ENCODE data around the gene PIWIL1. TPM values are rescaled to one million over a fixed set of nuclear protein-coding genes. Genes with fewer than 3 reads are reported as not detected.

The PIWIL1 gene
- polyA plus RNA-seq (ENCODE audit: insufficient read length in 4 of 4): 1 to 10 TPM in 1 of 4 donors, under 1 TPM in 3; 0.20 to 1.8 (median 0.67) TPM

DNA sequence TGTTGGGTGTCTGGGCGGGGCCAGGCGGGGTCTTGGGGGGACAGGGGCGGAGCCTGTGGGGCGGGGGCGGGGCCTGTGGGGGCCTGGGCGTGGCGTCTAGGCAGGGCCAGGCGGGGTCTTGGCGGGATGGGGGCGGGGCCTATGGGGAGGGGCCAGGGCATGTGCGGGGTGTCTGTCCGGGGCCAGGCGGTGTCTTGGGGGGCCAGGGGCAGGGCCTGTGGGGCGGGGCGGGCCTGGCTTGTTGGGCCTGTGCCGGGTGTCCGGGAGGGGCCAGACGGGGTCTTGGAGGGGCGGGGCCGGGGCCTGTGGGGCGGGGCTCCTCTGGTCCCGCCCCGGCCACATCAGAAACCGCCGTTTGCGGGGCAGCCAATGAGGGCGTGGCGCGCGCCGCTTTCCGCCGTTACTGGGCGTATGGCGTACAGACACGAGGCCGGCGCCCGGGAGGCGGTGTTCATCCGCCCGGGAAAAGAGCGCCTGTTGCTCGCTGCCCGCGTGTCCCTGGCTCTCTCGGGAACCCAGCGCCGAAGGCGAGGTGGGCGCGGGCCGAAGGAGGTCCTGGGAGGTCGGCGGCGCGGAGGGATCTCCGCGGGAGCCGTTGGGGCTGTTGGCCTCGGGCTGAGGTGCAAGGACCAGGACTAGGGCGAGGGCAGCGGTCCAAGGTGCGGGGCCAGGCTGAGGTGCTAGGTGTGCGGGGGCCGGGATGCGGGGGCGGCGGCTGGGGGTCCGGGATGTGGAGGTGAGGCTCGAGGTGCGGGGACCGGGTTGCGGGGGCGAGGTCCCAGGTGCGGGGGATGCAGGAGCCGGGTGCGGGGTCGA lies at the start of gene PIWIL1:
TSS of gene PIWIL1 (plus strand) at position 400 of the 816 bp plus-strand sequence. CDS start 4,705 bp downstream, outside the sequence.
- DNase-seq (ENCODE audit: low read depth in 4 of 4, low spot score in 3 of 4): no peak

DNA sequence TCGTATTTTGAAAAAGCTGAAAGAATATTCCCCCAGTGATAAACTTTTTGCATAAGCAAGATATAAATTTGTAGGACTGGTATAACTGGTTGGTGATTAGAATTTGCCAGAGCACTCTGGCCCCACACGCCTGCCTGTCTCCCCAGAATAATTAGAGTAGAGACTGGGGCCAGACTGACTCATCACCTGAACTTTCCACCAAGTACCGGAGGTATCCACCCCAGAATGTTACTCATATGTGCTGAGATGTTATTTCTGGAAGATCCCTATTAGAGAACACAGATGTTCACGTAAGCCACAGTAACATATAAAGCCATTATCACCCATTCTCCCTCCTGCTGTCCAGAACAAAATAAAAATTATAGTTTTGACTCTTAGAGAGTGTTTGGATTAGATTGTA lies 49.5 kb upstream of the PIWIL1 start:
- no peak for DNase-seq (ENCODE audit: low read depth in 4 of 4, low spot score in 3 of 4)

DNA sequence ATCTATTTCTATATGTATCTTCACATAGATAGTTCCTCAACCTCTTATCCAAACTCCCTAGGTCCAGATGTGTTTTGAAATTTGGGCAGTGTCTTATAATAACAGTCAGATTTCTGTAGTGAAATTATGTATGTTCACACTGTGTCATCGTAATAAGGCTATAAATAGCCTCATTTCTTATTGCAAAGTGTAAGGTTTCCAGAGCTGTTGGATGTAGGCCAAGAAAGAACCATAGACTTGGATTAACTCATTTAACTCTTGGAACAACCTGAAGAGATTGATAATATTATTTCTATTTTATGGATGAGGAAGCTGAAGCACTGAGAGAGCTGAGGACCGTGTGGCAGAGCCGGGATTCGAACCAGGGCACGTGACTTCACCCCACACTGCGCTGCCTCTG lies 49.0 kb upstream of the PIWIL1 start:
- DNase-seq (ENCODE audit: low read depth in 4 of 4, low spot score in 3 of 4): no peak

DNA sequence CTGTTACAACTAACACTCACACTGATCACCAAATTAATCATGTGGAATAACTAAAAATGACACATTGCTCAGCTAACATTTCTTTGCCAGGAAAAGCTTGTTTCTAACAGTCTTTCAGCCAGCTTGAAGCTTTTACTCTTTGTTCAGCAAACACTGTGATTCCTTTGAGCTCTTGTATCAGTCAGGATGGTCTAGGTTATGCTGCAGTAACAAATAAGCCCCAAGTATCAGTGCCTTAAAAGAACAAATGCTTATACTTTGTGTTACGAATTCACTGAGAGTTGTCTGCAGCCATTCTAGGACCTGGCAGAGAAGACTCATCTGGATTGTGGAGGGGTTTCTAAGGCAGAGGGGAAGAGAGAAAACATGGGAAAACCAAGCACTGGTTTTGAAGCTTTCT lies 47.6 kb upstream of the PIWIL1 start:
- no peak for DNase-seq (ENCODE audit: low read depth in 4 of 4, low spot score in 3 of 4)

DNA sequence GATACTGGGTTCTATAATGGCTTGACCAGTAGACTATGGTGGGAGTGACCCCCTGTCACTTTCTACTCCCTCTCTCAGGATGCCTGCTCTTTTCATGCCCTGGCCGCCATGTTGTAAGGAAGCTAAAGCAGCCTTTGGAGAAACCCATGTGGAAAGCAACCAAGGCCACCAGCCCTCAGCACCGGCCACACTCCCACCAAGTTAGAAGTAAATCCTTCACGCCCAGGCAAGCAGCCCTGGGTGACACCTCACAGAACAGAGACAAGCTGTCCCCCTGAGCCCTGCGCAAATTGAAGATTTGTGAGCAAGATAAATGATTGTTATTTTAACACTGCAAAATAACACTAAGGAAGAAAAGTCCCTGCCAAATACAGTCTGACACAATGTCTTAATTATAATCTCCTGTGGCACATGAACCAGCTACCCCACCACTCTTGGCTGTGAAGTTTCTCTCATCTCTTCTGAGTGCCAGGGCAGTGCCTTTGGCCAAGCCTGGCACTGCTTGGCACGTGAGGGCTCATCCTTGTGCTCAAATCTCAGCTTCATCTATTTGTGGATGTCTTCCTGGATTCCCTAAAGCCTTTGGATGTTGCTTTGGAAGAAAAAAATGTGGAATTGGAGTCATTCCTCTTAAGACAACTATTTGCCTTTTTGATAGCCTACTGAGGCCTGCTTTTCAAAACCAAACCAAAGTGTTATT lies 39.2 kb upstream of the PIWIL1 start:
- no peak for DNase-seq (ENCODE audit: low read depth in 4 of 4, low spot score in 3 of 4)

DNA sequence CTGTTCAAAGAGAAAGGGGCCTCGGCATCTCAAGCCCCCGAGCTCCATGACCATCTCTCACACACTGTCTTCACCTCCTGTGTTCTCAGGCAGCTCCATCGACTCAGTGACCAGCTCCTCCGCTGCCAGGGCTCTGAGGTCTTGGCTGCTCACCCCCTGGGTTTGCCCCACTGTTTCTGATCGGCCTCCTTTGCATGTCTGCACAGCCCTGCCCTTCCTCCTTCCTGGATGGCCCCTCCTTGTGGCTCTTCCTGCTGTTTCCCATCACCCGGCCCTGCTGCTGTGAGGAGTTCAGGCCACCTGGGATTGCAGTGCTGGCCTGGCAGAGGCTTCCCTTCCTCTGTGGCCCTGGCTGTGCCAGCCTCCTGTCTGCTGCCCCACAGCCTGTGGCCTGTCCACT lies 38.1 kb upstream of the PIWIL1 start:
- no peak for DNase-seq (ENCODE audit: low read depth in 4 of 4, low spot score in 3 of 4)

DNA sequence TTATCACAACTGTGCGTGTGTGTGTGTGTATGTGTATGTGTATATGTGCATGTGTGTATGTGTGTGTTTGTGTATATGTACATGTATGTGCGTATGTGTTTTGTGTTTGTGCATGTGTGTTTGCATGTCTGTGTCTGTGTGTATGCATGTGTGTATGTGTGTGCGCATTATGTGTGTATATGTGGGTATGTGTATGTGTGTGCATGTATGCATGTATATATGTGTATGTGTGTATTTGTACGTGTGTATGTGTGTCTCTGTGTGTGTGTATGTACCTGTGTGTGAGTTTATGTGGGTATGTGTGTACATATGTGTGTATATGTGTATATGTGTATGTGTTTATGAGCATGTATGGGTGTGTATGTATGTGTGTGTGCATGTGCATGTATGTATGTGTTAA lies 37.6 kb upstream of the PIWIL1 start:
- no peak for DNase-seq (ENCODE audit: low read depth in 4 of 4, low spot score in 3 of 4)

DNA sequence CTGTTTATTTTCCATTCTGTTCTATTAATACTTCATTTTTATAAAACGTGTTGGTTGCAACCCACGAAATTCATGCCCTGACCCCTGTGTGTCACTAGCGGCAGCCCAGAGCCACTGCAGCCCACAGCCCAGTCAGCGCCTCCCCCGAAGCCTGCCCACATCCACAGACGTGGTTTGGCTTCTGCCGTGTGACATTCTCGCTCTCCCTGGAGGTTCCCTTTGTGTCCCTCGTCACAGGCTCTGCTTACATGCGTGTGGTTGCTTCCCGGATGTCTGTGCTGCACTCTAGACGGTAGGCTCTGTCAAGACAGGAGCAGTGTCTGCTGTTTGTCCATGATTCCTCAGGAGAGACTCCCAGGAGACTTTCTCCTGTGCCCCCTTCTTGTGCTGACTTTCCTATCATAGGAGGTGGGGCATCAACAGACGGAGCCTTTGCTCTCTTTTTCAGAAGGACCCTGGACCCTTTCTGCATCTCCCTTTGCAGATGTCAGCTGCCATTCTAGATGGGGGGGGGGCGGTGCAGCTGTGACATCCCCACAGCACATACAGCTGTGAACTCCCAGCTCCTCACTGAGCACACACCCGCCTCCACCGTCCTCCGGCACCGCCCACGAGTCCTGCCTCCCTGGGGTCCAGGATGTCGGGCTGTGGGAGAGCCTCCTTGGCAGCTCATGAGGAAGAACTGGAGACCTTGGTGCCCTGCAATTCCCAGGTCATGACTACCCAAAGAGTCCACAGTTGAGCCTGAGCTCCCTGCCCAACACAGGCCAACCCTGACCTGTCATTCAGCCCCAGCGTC lies 36.8 kb upstream of the PIWIL1 start:
- DNase-seq (ENCODE audit: low read depth in 4 of 4, low spot score in 3 of 4): no peak

DNA sequence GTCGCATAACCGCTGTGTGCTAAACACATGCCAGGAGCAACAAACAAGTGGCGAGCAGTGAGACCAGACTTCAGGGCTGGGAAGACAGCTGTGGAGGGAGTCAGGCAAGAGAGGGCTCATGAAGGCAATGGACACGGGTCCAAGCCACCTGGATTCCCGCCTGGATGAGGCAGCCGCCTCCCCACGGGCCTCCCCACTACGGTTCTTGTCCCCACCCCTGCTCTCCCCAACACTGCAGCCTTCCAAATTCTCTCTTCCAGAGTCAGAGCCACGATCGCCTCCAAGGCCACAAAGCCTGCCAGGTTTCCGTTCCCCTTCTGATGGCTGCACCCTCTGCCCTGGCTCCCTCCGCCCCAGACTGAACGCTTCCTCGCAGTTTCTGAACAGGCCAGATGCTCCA lies 36.1 kb upstream of the PIWIL1 start:
- no peak for DNase-seq (ENCODE audit: low read depth in 4 of 4, low spot score in 3 of 4)

DNA sequence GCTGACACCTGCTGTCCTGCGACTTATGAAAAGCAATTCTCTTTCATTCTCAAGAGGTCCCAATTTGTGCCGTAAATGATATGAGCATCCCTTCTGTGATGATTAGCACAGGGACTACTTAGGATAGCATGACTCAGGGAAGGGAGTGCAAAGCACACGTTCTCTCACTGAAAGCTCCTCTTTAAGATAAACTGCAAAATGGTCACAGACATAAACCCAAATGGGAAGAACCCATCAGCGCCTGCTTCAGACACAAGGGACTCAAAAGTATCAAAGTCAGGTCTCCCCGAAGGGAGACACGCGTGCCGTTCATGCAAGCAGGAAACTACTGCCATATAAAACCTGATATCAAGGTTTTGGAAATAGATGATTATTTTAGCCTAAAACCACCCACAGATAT lies 33.9 kb upstream of the PIWIL1 start:
- DNase-seq (ENCODE audit: low read depth in 4 of 4, low spot score in 3 of 4): no peak

DNA sequence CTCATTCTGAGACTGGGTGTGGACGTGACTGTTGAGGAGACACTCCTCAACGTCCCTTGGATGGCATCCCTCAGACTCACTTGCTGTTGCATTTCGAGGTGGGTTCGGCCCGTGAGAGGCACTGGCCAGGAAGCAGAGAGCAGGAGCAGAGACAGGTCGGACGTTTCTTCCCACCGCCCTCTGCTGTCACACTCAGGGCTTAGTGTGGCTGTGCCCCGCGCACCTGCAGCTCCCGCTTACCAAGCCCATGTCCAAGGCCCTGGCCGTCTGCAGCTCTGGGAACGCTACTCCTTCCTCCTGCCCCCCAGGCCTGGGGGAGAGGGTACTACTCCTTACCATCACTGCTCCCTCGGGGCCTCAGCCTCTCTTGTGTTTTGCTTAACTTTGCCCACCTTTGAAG lies 29.8 kb upstream of the PIWIL1 start:
- DNase-seq (ENCODE audit: low read depth in 4 of 4, low spot score in 3 of 4): no peak

DNA sequence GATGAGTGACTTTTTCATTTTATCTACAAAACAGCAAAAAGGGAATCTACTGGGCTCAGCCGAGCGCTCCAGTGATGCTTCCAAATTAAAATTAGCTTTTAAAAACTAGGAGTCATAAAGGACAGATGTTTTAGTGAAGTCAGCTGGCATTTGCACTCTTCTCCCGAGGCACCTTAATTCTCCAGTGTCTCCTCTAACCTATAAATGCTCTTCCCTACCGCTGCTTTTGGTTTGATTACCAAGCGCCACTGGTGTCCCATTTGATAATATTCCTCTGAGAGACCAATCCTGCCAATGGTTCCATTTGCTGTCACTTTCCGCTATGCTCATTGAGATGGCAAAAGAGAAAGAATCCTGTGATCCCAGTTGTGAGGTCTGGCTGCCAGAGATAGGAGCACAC lies 29.3 kb upstream of the PIWIL1 start:
- DNase-seq (ENCODE audit: low read depth in 4 of 4, low spot score in 3 of 4): no peak

DNA sequence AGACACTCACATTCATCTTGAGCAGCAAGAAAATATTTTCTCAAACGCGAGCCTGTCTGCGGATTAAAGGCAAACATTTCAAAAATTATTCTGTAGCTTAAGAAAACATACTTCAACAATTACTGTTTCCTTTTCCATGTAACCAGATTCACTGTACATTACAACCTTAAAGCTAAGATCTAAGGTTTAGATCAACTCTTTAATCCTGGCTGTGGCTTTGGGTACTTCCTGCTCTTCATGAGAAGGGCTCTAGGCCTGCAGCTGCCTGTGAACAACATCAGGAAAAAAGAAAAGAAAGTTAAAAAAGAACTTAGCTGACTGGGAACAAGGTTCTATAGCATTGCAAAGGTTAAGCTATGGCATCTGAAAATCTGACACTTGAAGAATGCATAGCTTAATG lies 21.4 kb upstream of the PIWIL1 start:
- no peak for DNase-seq (ENCODE audit: low read depth in 4 of 4, low spot score in 3 of 4)

DNA sequence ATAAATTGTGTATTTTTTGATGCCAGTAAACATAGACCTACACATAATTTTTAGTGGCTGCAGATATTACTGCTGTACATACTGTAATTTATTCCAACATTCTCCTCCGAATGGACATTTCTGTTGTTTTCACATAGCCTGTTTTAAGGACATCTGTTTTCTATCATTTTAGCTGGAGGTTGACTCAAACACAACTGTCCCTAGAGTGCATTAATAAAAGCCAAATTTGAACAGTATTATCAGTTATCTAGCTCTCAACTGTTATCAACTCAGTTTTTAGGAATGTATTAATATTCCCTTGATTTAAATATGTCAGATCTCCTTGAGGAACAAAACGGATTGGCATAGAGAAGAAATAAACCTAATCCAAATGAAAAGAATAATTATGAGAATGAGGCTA lies 17.2 kb upstream of the PIWIL1 start:
- no peak for DNase-seq (ENCODE audit: low read depth in 4 of 4, low spot score in 3 of 4)

DNA sequence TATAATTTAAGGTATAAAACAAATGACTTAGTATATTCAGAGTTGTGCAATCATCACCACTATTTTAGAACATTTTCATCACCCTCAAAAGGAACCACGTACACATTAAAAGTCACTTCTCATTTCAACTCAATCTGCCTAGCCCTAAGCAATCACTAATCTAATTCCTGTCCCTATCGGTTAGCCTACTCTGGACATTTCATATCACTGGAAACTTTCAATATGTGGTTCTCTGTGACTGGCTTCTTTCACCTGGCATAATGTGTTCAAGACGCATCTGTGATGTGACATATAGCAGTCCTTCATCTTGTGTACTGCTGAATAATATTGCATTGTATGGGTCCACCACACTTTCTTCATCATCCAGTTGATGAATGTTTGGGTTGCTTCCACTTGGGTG lies 15.4 kb upstream of the PIWIL1 start:
- DNase-seq (ENCODE audit: low read depth in 4 of 4, low spot score in 3 of 4): no peak

DNA sequence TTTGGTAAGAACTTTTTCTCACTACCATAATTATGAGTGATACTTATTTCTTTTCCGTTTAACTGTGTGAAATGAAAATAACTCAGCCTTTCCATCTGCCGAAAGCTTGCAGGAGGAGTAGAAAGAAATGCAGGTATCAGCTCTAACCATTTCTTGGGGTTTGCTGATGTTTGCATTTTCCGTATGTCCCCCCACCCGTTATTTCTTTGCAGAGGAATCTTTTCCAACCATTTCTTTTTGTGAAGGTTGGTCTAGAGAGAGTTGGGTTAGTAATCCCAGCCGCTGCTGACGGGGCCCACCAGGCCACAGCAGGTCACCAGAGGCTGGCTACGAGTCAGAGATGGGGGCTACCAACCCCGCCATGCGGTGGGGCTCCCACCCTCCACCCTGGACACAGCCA lies 7.0 kb upstream of the PIWIL1 start:
- DNase-seq (ENCODE audit: low read depth in 4 of 4, low spot score in 3 of 4): no peak

DNA sequence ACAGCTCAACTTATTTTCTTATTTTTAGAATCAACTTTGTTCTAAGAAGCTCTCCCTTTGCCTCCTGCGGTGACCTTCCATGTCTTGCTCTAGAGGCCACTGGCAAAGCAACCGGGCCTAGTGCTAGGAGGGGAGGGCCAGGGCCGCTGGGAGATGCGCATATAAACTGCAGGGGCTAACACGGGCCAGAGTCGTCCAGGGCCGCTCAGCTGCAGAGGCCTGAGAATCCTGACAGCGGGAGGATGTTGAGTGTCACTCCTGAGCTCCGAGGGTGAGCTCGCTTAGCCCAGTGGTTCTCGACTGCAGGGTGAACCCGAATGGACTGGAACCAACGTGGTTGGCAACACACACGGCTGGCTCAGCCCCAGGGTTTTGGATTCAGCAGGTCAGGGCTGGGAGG lies 6.5 kb upstream of the PIWIL1 start:
- DNase-seq (ENCODE audit: low read depth in 4 of 4, low spot score in 3 of 4): no peak

DNA sequence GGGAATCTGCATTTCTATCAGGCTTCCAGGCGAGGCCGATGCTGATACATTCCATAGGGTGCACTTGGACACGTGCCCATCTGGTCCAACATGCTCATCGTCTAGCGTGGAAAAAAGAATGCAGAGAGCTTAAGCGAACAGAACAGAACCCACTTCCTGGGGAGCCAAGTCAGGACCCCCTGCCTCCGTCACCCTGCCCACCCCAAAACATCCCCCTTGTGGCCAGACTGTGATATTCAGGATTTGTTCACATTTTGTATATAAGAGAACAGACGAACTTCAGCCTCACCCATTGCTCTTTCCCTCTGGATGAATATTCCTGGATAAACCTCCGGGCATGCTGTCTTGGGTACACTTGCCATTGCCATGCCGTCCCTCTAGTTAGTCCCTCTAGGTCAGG lies 4.3 kb upstream of the PIWIL1 start:
- DNase-seq (ENCODE audit: low read depth in 4 of 4, low spot score in 3 of 4): no peak

DNA sequence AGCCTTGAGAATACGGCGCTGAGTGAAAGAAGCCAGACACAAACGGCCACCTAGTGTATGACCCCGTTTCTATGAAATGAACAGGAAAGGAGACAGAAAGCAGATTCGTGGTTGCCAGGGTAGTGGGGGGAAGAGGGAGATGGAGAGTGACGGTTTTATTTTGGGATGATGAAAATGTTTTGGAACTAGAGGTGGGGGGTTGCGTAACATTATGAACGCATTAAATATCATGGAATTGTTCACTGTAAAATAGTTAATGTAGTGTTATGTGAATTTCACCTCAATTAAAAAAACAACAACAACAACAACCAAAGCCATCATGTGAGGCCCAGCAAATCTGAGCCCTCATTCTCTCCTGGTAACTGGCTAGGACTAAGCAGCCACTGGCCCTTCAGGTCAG lies 3.3 kb upstream of the PIWIL1 start:
- no peak for DNase-seq (ENCODE audit: low read depth in 4 of 4, low spot score in 3 of 4)

DNA sequence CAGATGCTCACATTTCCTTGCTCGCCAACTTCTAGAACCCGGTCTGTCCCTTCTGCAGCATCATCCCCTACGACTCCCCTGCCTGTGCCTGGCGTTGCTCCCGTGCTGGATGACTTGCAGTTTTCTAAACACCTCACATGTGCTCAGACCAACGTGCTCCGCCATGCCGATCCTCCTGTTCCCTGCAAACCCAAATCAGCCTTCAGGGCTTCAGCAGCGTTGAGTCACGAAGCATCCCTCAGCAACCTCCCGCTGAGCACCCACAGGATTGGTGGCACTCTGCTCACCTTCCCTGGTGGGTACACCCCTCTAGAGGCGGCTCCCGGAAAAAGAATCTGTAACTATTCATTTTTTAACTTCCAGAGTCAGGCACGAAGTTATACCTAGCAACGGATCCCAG lies 2.8 kb upstream of the PIWIL1 start:
- no peak for DNase-seq (ENCODE audit: low read depth in 4 of 4, low spot score in 3 of 4)
